ENCODE measurements around the gene BCS1L. TPM values are rescaled to one million over a fixed set of nuclear protein-coding genes. Genes with fewer than 3 reads are reported as not detected.

Gene BCS1L
- total RNA-seq, 1 experiment from 2014 or later, result 39.1 TPM

DNA sequence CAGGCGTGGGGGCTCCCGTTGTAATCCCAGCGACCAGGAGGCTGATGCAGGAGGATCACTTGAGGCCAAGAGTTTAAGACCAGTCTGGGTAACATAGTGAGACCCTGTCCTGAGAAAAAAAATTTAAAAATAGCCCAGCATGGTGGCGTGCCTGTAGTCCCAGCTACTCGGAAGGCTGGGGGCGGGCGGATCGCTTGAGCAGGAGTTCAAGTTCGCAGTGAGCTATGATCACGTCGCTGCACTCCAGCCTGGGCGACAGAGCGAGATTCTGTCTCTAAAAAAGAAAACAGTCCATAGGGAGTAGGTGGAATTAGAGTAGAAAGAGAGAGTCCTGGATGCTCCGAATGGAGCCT lies 50.8 kb downstream of the BCS1L start:
- Histone ChIP-seq H3T11ph (ENCODE audit: low read length) (no peak overlapping the region), H4K20me1 (ENCODE audit: control insufficient read depth, insufficient read depth, insufficient read length) (no peaks in the 10 kb centered on the region), H2AK5ac (ENCODE audit: insufficient read length, low read length) (no peak overlapping the region), H2BK12ac (ENCODE audit: insufficient read length, low read depth, low read length) (no peak overlapping the region), H3K18ac (ENCODE audit: insufficient read length, low read depth, low read length) (no peak overlapping the region), H2AFZ (ENCODE audit: low read length) (no peak overlapping the region), H3K4me1 (ENCODE audit: insufficient read depth, low read length) (no peaks in the 10 kb centered on the region), H3K23me2 (ENCODE audit: insufficient read length, low read depth, low read length, poor library complexity, severe bottlenecking) (no peaks in the 10 kb centered on the region), H2BK5ac (ENCODE audit: insufficient read length, low read length) (no peak overlapping the region), H3K56ac (ENCODE audit: insufficient read length, low read depth, low read length) (no peak overlapping the region), H4K8ac (replicated peaks; ENCODE audit: insufficient read length, low read depth, low read length) (no peak overlapping the region), H3K23ac (ENCODE audit: insufficient read length, low read depth, low read length) (no peak overlapping the region), H2BK120ac (ENCODE audit: low read depth, low read length, poor library complexity, severe bottlenecking) (no peak overlapping the region), H3K79me2 (ENCODE audit: insufficient read depth, low read length) (peaks cover 14% of the 10 kb centered on the region; the same call in 1 of the 2 replicates), H3K14ac (ENCODE audit: insufficient read depth, low read length) (no peak overlapping the region), H2BK20ac (ENCODE audit: low read depth, low read length, poor library complexity, severe bottlenecking) (no peak overlapping the region), H4K91ac (ENCODE audit: insufficient read length, low read depth, low read length) (no peak overlapping the region), H3K4ac (ENCODE audit: low read depth, low read length) (no peak overlapping the region), H3K9ac (ENCODE audit: extremely low read depth, insufficient read length, low read length) (no peak overlapping the region), H4K5ac (ENCODE audit: insufficient read length, low read depth, low read length) (no peak overlapping the region), H3K4me2 (ENCODE audit: insufficient read depth, insufficient read length, low read length) (peak overlapping the region; percentile 75), H2BK15ac (ENCODE audit: low read depth, low read length) (no peak overlapping the region; the same call in 1 of the 2 replicates), H3K79me1 (ENCODE audit: insufficient read depth, low read depth, low read length, poor library complexity, severe bottlenecking) (peaks cover 8% of the 10 kb centered on the region), H3K27ac (ENCODE audit: insufficient read length, low read depth, low read length) (no peak overlapping the region), H3K27me3 (ENCODE audit: insufficient read depth, low read length) (no peaks in the 10 kb centered on the region), H3K9me3 (ENCODE audit: control insufficient read depth, low read depth, low read length) (no peaks in the 10 kb centered on the region)
- Mint-ChIP-seq H3K9me3 (peaks cover 0 to 4% of the 10 kb centered on the region in 2 experiments; a peak in 3 of 5 replicates), H3K4me3 (peak overlapping the region; percentile 96 to 98), H3K36me3 (ENCODE audit: insufficient read depth in 1 of 3, low read depth in 3 of 3) (peaks cover 0 to 10% (median 5%) of the 10 kb centered on the region in 3 experiments; a peak in 3 of 7 replicates), H3K4me1 (peaks cover 8 to 18% of the 10 kb centered on the region in 2 experiments), H3K27ac (peak overlapping the region in 1 of 3 experiments; percentile 62; a peak in 1 of 7 replicates), H3K27me3 (ENCODE audit: low read depth) (no peaks in the 10 kb centered on the region; the same call in 1 of the 2 replicates)
- DNase-seq, result no peak
- WGBS (ENCODE audit: extremely low coverage, insufficient read length, low lambda C conversion rate), result no CpG with 5 or more reads among the region's 14 CpGs
- TF ChIP-seq, protein P1, sequence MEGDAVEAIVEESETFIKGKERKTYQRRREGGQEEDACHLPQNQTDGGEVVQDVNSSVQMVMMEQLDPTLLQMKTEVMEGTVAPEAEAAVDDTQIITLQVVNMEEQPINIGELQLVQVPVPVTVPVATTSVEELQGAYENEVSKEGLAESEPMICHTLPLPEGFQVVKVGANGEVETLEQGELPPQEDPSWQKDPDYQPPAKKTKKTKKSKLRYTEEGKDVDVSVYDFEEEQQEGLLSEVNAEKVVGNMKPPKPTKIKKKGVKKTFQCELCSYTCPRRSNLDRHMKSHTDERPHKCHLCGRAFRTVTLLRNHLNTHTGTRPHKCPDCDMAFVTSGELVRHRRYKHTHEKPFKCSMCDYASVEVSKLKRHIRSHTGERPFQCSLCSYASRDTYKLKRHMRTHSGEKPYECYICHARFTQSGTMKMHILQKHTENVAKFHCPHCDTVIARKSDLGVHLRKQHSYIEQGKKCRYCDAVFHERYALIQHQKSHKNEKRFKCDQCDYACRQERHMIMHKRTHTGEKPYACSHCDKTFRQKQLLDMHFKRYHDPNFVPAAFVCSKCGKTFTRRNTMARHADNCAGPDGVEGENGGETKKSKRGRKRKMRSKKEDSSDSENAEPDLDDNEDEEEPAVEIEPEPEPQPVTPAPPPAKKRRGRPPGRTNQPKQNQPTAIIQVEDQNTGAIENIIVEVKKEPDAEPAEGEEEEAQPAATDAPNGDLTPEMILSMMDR (conservative IDR thresholded peaks at IDR 0.05), result no peak
